Keratinocyte (primary cell): ENCODE results near the gene CLK1. TPM values are rescaled to one million over a fixed set of nuclear protein-coding genes. Genes with fewer than 3 reads are reported as not detected.

ENCODE experiments used
- DNase-seq: peaks from one replicate; pipeline ENCODE4 v3.0.0-alpha.2; 2011; ENCODE audit warnings: low read depth, missing footprints, low spot score
- FAIRE-seq: peaks from 2 replicates; lab custom pipeline; 2011; peaks lifted over from hg19 to GRCh38; lab: Jason Lieb, UNC
- H2AFZ ChIP-seq: 2 replicates; pipeline ENCODE4 v1.6.0; 2012; ENCODE audit warnings: low read length, control low read depth, inconsistent platforms; ENCODE audit not compliant: control insufficient read depth
- H3K27ac ChIP-seq: 2 replicates; pipeline ENCODE4 v1.5.1; 2011; ENCODE audit warnings: low read length; ENCODE audit not compliant: control insufficient read depth, insufficient read depth
- H3K27me3 ChIP-seq: 3 replicates; pipeline ENCODE4 v1.6.0; 2011; ENCODE audit warnings: low read length; ENCODE audit not compliant: control insufficient read depth, insufficient read depth; ENCODE audit errors: extremely low read depth
- H3K36me3 ChIP-seq, 2 experiments: 2 replicates in 1 of 2; 3 replicates in 1 of 2; pipeline ENCODE4 v1.5.1; 2011; ENCODE audit warnings: low read length in 2 of 2, mild to moderate bottlenecking in 1 of 2; ENCODE audit not compliant: control insufficient read depth in 2 of 2, insufficient read depth in 2 of 2; ENCODE audit errors: extremely low read depth in 1 of 2
- H3K4me1 ChIP-seq: 3 replicates; pipeline ENCODE4 v1.5.1; 2011; ENCODE audit warnings: low read length; ENCODE audit not compliant: control insufficient read depth, insufficient read depth; ENCODE audit errors: extremely low read depth
- H3K4me2 ChIP-seq: 3 replicates; pipeline ENCODE4 v1.6.0; 2011; ENCODE audit warnings: low read depth, low read length; ENCODE audit not compliant: control insufficient read depth, insufficient read depth; ENCODE audit errors: extremely low read depth
- H3K4me3 ChIP-seq, 3 experiments: fragments of 200-600 bp in 1 of 3; sonication (generic) in 1 of 3; 2 replicates in 2 of 3; 3 replicates in 1 of 3; pipeline ENCODE4 v1.5.1; 2011 to 2016; ENCODE audit warnings: low read length in 3 of 3, mild to moderate bottlenecking in 3 of 3, control low read depth in 2 of 3, inconsistent platforms in 1 of 3, low read depth in 1 of 3, mixed read lengths in 1 of 3, mixed run types in 1 of 3, moderate library complexity in 1 of 3; ENCODE audit not compliant: control insufficient read depth in 2 of 3, insufficient read depth in 2 of 3; ENCODE audit errors: extremely low read depth in 1 of 3
- H3K79me2 ChIP-seq: 2 replicates; pipeline ENCODE4 v1.6.0; 2012; ENCODE audit warnings: low read length; ENCODE audit not compliant: control insufficient read depth, insufficient read depth
- H3K9ac ChIP-seq: 3 replicates; pipeline ENCODE4 v1.6.0; 2011; ENCODE audit warnings: low read length; ENCODE audit not compliant: control insufficient read depth, insufficient read depth; ENCODE audit errors: extremely low read depth
- H3K9me1 ChIP-seq: 3 replicates; pipeline ENCODE4 v1.6.0; 2011; ENCODE audit warnings: low read length; ENCODE audit not compliant: control insufficient read depth, insufficient read depth; ENCODE audit errors: extremely low read depth
- H3K9me3 ChIP-seq: 2 replicates; pipeline ENCODE4 v1.5.1; 2012; ENCODE audit warnings: low read depth, low read length; ENCODE audit not compliant: control insufficient read depth
- H4K20me1 ChIP-seq: 3 replicates; pipeline ENCODE4 v1.6.0; 2011; ENCODE audit warnings: low read length; ENCODE audit not compliant: control insufficient read depth, insufficient read depth; ENCODE audit errors: extremely low read depth
- EZH2 ChIP-seq: IDR thresholded peaks from one replicate; pipeline ENCODE4 v1.6.1; 2012; ENCODE audit warnings: inconsistent platforms, mild to moderate bottlenecking, low read length, moderate library complexity
- dilution Hi-C: fragments of 300-500 bp; cut with MboI; formaldehyde crosslinking; loops from one replicate; pipeline ENCODE4 v1.7.0; 2020; ENCODE audit warnings: low sequenced_read_pairs; ENCODE audit not compliant: extremely low pct_ligation_motif_present
- polyA plus RNA-seq, 5 experiments: library from polyadenylated mRNA; depleted of rRNA in 3 of 5; stranded (reverse) in 3 of 5; stranded (forward) in 1 of 5; unstranded in 1 of 5; fragments of >200 nt; gene quantifications; 1 replicate in 1 of 5; 2 replicates in 3 of 5; 3 replicates in 1 of 5; pipeline versions ENCODE4 v1.2.1 to v1.2.3, GENCODE V29; 2011 to 2012; ENCODE audit warnings: missing spikeins in 2 of 5, low read depth in 1 of 5, low replicate concordance in 1 of 5
- TF ChIP-seq, protein P1 (sequence below), 3 experiments: IDR thresholded peaks in 1 of 3; conservative IDR thresholded peaks in 1 of 3; optimal IDR thresholded peaks in 1 of 3; 2 replicates in 2 of 3; 3 replicates in 1 of 3; pipeline versions ENCODE3 to v1.5.1; 2011; ENCODE audit warnings: low read length in 3 of 3, mild to moderate bottlenecking in 3 of 3, moderate library complexity in 2 of 3, control low read depth in 1 of 3, inconsistent platforms in 1 of 3; ENCODE audit not compliant: insufficient read depth in 2 of 3; ENCODE audit errors: extremely low read depth in 1 of 3

Gene CLK1
- polyA plus RNA-seq, 1 donor (not counting 4 experiments of a cell fraction or from before 2014, with no cell fraction given) = 70.4 TPM

DNA sequence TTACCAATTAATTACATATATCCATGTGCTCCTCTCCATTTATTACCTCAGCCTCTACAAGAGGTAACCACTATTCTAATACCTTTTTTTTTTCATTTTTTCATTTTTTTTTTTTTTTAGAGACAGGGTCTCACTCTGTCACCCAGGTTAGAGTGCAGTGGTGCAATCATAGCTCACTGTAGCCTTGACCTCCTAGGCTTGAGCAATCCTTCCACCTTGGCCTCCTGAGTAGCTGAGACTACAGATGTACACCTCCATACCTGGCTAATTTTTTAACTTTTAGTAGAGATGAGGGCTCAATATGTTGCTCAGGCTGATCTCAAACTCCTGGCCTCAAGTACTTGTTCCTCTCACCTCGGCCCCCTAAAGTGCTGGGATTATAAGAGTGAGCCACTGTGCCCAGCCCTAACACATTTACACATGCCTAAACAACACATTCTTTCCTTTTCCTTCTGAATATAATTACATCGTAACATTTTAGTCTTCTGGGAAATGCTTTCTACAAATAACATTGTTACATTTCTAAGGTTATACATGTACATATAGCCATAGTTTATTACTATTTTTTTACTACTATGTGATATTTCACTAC lies 13.9 kb upstream of the CLK1 start:
- H3K36me3 ChIP-seq = peaks cover 9 to 27% of the 10 kb centered on the region in 2 experiments
- H3K4me3 ChIP-seq = no peak overlapping the region
- no peak for TF ChIP-seq EZH2
- TF ChIP-seq, protein P1, sequence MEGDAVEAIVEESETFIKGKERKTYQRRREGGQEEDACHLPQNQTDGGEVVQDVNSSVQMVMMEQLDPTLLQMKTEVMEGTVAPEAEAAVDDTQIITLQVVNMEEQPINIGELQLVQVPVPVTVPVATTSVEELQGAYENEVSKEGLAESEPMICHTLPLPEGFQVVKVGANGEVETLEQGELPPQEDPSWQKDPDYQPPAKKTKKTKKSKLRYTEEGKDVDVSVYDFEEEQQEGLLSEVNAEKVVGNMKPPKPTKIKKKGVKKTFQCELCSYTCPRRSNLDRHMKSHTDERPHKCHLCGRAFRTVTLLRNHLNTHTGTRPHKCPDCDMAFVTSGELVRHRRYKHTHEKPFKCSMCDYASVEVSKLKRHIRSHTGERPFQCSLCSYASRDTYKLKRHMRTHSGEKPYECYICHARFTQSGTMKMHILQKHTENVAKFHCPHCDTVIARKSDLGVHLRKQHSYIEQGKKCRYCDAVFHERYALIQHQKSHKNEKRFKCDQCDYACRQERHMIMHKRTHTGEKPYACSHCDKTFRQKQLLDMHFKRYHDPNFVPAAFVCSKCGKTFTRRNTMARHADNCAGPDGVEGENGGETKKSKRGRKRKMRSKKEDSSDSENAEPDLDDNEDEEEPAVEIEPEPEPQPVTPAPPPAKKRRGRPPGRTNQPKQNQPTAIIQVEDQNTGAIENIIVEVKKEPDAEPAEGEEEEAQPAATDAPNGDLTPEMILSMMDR (optimal IDR thresholded peaks at IDR 0.05 in 1 of 3, IDR thresholded peaks at IDR 0.05 in 1 of 3, conservative IDR thresholded peaks at IDR 0.05 in 1 of 3; ENCODE audit: extremely low read depth in 1 of 3, insufficient read depth in 2 of 3, low read length in 3 of 3) = no peak
- DNase-seq = no peak
- H4K20me1 ChIP-seq = no peaks in the 10 kb centered on the region
- no peak overlapping the region for H2AFZ ChIP-seq
- no peak overlapping the region for H3K9ac ChIP-seq
- dilution Hi-C loops = no loop called here
- H3K4me1 ChIP-seq = no peaks in the 10 kb centered on the region
- no peak for FAIRE-seq
- H3K27me3 ChIP-seq = no peaks in the 10 kb centered on the region
- H3K4me2 ChIP-seq = no peak overlapping the region
- H3K9me3 ChIP-seq = no peaks in the 10 kb centered on the region
- no peak overlapping the region for H3K27ac ChIP-seq
- no peaks in the 10 kb centered on the region for H3K79me2 ChIP-seq
- no peaks in the 10 kb centered on the region for H3K9me1 ChIP-seq

DNA sequence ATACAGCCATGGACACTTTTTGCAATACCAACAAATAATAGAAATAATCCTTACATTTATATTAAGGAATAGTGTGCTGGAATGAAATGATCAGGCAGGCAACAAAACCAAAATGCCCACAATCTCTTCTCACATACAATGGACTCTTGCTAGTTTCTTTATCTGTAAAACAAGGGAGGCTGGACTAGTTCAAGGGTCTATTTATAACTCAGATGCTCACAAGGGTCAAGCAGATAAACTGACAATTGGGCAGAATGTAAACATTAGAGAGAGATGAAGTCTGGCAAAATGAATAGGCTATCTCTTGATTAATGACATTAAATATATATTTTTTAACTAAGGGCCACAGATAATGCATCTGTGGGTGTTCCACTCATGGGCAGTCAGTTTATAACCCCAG lies 13.0 kb upstream of the CLK1 start:
- Histone ChIP-seq H3K4me1 (no peaks in the 10 kb centered on the region), H3K27me3 (no peaks in the 10 kb centered on the region), H3K4me3 (no peak overlapping the region), H4K20me1 (no peaks in the 10 kb centered on the region), H3K79me2 (no peaks in the 10 kb centered on the region), H3K9me3 (no peaks in the 10 kb centered on the region), H3K27ac (no peak overlapping the region), H3K36me3 (peaks cover 9 to 27% of the 10 kb centered on the region in 2 experiments), H3K4me2 (no peak overlapping the region), H2AFZ (no peak overlapping the region), H3K9me1 (no peaks in the 10 kb centered on the region), H3K9ac (no peak overlapping the region)
- FAIRE-seq (no peak), DNase-seq (no peak)
- dilution Hi-C loops = no loop called here
- TF ChIP-seq, protein P1 (optimal IDR thresholded peaks at IDR 0.05 in 1 of 3, IDR thresholded peaks at IDR 0.05 in 1 of 3, conservative IDR thresholded peaks at IDR 0.05 in 1 of 3; ENCODE audit: extremely low read depth in 1 of 3, insufficient read depth in 2 of 3, low read length in 3 of 3) = no peak
